HG02852 (cell line): Measurements from ENCODE around the gene CPNE5.
"Not testable (repeated sequence)": the region's sequence is repeated elsewhere in the genome, so short reads cannot be mapped to it uniquely, and the experiment has no call there.

Experiments
- ATAC-seq: cut with Tn5 transposase; IDR thresholded peaks from one replicate; pipeline ENCODE4 v1.9.1; 2021; ENCODE audit warnings: mild to moderate bottlenecking, moderate library complexity; ENCODE audit not compliant: unreplicated experiment

CPNE5 gene

DNA sequence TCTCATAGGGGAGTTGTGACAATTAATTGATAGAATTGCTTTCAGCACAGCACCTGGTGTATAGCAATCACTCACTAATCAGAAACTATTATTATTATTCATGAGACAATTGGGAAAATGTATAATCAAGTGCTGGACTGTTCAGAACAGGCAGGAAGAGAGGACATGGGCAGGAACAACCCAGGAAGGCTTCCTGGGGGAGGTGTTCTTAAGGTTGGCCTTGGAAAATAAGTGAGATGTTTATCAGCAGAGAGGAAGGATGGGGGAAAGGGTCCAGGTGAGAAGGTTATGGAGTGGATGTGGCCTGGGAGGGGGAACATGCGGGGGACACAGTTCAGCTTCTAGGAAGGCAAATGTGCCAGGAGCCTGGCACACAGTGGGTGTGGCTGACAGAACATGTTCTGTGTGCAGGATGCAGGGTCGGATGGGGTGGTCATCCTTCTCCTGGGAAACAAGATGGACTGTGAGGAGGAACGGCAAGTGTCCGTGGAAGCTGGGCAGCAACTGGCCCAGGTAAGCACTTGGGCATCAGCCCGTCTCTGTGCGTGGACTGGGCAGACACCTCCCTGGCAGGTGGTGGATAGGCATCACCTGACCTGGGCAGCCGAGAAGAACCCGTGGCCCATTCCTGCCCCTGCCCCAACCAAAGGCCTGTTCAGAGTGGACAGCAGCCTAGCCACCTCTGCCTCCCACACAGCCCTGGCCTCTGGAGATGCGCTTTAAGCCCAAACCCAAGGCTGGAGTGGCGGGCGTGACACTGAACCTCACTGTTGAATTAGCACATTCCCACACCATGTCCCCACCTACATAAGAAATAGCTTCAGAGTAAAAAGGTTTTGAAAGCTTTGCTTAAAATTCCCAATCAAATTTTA lies 110.7 kb downstream of the CPNE5 start:
- ATAC-seq: no peak

DNA sequence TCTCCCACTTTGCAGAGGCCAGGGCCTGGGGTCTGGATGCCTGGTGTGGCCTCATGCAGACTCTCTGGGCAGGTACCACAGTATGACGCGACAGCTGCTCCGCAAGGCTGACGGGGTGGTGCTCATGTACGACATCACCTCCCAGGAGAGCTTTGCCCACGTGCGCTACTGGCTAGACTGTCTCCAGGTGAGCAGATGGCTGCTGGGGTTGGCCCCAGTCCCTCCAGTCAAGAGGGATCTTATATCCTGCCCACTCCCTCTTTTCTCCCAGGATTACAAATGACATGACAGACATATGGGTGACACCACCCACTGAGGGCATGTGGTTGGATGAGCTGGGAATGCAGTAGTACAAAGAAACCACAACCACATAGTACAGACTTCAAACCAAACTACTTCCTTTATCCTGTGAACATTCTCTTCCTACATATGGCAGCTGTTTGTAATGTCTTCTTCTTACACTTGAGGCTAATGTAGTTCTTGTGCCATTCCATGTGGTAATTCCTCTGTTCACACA lies 111.7 kb downstream of the CPNE5 start:
- no peak for ATAC-seq

DNA sequence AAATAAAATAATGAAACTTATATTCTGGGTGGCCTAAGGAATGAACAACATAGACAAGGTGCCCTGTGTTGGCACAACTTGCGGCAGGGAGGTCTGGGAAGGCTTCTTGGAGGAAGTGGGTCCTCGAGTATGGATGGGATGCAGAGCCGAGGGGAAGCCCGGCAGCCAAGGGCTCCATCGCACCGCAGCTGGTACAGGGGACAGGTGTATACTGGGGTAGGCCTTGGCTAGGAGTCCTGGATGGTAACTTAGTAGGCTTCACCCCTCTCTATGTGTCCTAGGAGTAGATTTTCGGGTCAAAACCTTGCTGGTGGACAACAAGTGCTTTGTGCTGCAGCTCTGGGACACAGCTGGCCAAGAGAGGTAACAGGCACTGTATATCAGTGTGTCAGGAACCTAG lies 113.7 kb downstream of the CPNE5 start:
- ATAC-seq: no peak

DNA sequence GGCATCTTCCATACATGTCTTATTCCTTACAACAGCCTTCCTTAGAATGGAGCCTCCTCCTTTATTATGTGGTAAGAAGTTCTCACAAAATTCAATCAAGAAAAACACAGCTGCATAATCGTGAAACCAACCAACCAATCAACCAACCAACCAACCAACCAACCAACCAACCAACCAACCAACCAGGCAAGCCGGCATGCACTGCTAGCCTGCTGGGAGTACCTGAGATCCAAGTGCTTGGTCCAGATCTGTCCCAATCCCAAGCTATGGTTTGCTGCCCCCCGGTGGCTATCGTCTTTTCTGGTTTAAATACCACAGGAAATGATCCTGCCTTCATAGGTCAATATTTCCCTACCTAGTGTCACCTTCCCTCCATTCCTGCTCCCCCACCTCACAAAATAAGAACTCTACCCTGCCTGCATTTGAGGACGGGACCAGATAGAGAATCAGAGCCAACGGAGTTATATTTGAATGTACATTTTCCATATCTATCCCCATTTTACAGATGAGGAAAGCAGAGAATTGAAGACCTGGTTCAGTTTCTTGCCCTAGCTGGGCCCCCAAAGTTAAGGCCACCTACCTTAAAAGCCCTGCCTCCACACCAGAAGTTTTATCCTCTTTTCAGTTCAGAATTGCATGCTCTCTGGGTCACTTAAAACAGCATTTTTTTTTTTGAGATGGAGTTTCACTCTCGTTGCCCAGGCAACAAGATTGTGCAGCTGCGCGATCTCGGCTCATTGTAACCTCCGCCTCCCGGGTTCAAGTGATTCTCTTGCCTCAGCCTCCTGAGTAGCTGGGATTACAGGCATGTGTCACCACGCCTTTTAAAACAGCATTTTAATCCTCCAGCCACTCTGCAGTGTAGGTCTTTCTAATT lies 114.5 kb downstream of the CPNE5 start:
- ATAC-seq: no peak

DNA sequence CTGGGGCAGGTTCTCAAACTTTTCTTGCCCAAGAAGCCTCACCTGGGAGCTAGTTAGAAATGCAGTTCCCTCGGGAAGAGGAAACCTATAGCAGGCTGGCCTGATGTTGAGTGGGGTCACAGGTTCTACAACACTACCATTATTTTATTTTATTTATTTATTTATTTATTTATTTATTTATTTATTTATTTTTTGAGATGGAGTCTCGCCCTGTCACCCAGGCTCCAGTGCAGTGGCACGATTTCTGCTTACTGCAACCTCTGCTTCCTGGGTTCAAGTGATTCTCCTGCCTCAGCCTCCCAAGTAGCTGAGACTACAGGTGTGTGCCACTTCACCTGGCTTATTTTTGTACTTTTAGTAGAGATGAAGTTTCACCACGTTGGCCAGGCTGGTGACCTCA lies 115.3 kb downstream of the CPNE5 start:
- ATAC-seq: not testable (repeated sequence)

DNA sequence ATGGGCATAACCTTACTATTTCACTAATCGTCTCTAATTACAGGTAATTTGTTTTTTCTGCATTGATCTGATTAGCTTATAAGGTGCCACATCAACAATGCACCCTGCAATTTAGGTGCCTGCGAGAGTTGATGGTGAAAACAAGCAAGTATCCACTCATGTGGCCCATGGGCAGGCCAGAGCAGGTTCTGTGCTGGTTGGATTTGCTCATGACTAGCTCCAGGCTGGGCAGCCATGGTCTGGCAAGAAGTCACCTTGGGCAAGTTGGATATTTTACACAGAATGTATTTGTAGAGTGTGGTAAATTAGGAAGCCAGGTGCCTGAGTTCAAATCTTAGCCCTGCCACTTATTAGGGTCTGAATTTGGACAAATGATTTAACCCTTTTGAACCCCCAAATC lies 116.4 kb downstream of the CPNE5 start:
- no peak for ATAC-seq

DNA sequence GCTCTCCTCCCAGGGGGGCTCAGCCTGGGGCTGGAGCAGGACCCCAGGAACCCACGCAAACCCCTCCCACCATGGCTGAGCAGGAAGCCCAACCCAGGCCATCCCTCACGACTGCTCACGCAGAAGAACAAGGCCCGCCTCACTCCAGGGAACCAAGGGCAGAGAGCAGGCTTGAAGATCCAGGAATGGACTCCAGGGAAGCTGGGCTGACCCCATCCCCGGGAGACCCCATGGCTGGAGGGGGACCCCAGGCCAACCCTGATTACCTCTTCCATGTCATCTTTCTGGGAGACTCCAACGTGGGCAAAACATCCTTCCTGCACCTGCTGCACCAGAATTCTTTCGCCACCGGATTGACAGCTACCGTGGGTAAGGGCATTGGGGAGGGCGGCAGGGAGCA lies 116.9 kb downstream of the CPNE5 start:
- ATAC-seq: no peak

DNA sequence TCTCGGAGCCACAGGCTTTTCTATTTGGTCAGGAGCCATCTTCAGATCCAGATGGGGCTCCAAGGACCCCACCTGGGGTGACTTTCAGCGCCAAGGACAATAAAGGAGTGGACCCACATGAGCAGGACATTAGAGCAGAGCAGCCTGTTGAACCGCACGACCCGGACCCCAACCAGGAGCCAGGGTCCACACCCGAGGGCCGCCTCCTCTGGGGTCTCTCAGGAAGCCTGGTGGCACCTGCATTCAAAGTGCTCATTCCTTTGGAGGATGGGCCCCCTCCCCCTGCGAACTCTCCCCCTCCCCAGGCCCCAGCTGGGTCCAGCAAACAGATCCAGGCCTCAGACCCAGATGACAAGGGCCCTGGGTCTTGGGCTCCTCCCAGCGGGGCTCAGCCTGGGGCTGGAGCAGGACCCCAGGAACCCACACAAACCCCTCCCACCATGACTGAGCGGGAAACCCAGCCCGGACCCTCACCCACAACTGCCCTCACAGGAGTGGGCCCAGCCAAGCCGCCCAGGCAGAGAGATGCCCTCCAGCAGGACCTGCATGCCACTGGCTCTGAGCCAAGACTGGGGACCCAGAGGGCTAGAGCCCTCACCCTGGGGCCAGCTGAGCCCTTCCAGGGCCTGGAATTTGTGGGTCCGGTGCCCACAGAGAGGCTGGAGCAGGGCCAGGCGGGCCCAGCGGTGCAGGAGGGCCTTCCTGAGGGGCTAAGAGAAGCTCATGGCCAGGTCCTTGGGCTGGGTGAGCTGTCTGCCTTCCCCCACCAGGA lies 117.7 kb downstream of the CPNE5 start:
- ATAC-seq: no peak

DNA sequence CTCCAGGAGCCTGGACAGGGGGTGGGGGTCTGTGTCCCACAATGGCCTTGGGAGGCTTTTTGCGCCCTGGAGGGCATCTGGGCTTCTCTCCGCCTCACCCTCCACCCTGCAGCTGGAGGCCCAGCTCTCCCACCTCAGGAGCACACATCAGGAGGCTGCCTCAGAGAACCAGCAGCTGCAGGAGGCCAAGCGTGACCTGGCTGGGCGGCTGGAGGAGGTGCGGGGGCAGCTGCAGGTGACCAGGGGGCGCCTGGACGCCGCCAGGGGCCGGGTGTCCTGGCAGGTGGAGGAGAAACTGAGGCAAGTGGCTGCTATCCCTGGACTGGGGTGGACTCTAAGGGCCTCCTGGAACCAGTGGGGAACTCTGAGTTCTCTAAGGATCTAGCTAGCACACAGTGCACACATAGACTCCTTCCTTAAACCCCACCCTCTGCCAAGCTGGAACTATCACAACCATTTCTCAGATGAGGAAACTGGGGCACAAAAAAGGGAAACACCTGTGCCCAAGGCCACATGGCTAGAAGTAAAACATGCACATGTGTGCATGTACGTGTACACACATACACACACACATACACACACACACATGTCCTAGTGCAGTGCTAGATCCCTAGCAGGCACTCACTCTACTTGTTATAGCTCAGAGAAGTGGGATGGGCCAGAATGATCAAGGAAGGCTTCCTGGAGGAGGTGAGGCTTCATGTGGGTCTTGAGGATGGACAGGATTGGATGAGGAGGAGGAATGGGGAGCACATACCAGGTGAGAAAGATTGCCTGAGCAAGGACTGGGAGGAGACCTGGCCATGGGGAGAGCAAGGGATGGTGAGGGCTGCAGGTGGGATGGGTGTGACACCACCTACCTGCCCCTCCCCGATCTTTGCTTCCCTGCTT lies 118.7 kb downstream of the CPNE5 start:
- no peak for ATAC-seq

DNA sequence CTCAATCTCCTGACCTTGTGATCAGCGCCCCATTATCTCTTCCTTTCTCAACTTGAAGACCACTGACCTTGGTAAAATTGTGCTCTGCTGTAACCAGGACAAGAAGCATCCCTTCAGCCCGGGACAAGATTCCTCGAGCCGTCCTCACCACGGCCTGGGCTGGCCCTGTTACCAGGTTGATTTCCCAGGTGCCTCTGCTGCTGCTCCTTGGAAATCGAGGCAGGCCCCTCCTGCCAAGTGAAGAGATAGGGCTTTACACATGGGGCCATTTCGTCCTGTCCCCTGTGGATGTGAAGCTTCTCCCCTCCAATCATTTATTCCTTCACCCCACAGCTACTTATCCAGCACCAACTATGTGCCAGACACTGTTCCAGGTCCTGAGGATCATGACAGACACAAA lies 120.1 kb downstream of the CPNE5 start:
- ATAC-seq: no peak

DNA sequence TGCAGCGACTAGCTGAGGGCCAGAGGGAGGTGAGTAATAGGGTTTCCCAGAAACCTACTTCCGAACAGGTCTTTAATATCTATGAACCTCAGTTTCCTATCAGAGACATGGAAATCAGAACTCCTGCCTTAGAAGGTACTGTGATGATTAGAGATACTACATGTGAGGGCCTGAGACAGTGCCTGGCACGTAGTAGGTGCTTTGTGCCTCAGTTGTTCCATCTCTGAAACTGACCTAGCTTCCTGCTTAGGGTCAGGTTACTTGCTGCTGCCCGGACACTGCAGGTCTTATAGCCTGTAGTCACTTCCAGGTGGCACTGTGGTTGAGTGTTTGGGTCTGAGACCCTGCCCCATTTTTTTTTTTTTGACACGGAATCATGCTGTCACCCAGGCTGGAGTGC lies 120.7 kb downstream of the CPNE5 start:
- ATAC-seq: no peak

DNA sequence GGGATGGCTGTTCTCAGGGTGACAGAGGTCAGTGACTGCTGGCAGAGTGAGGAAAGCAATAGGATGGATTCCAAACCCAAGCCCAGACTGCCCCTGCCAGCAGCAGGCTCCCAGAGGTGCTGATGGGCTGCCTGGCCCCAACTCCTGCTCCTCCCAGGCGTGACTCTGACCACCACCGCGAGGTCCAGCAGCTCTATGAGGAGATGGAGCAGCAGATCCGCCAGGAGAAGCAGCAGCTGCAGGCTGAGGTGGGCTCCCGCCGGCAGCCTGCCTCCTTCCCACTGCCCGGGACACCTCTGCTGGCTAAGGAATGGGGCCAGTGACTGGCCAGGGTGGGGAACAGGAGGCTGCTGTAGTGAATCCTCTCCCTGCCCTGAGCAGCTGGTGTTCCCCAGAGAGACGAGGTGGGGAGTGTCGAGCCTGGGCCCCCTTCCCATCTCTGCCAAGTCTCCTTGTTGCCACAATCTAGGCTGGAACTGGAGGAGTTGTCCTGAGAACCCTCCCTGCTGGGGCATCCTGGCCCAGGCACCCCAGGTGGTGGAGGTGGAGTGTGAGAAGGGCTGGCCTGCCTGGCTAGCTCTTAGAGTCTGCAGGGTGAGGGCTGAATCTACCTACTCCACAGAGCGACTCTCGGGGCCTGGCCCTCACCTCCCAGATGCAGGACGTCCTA lies 121.2 kb downstream of the CPNE5 start:
- no peak for ATAC-seq

DNA sequence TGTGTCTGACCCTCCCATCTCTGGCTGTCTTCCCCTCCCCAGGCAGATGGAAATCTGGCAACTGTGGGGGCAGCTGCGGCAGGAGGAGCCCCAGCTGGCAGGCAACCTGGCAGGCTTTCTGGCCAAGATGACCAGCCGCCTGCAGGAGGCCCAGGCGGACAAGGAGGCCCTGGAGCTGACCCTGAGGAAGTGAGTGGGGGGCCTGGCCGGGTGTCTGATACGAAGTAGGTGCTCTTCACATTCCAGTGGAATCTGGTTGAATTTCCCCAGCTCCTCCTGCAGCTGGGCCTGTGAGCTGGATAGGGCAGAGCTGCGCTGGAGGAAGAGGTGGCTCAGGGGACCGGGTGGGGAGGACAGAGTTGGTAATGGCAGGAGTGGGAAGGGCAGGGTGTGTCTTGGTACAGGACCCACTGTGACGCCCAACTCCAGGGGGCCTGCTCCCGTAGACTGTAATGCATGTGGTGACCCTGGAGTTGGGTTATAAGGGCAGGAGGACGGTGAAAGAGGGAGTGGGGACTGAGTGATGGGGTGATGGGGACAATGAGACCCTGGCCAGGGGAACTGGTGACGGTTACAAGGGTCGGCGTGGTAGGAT lies 121.9 kb downstream of the CPNE5 start:
- ATAC-seq: no peak

DNA sequence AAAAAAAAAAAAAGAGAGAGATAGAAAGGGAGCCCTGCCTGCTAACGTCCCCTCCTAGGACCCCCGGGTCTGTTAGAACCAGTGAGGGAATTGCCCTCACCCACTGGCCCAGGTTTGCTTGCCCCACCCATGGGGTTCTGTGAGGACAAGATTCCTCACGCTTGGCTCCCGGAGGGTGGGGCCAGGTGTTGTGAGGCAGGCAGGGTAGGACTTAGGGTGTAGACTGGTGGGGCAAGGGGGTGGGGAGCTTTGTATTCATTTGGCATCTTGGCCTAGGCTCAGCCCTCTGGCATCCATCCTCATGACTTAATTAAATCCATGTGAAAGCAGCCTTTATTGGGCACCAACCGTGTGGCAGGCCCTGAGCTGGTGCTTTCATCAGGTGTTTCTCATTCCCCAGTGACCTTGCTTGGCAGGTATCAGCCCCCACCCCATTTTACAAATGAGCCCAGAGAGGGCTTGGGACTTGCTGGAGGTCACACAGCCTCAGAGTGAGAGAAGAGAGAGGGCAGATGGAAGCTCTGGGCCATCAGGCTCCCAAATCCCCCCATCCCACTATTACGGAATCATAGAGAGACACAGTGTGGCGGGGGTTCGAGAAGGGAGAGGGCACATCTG lies 122.7 kb downstream of the CPNE5 start:
- ATAC-seq: no peak

DNA sequence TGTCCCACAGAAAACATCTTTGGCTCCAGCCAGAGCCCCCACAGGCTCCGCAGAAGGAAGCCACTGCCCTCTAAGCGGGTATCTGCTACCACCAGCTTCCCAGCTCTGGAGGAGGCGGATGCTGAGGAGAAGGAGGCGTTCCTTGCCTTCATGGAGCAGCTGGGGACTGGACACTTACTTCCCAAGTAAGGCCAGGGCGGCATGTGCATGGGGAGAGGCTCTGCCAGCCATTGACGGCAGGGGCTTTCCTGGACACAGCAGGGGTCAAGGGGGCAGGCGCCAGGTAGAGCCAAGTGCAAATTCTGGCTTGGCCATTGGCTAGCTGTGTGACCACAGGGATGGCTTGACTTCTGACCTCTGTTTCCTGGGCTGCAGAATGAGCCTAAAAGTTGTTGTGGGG lies 123.8 kb downstream of the CPNE5 start:
- no peak for ATAC-seq

DNA sequence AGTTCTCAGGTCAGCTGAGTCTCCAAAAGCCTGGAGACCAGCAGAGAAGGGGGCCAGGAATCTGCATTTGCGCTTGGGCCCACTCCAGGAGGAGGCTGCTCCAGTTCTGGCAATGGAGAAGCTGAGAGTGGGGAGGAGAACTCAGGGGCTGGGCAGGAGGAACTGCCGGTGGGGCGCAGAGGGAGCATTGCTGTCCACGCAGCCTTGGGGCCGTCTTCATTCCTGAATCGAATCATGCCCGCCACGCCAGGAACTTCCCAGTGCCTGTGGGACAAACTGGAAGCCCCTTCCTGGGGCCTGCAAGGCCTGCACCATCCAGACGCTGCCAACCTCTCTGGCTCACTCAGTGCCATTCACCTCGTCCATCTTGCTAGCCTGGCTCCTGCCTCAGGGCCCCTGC lies 124.7 kb downstream of the CPNE5 start:
- ATAC-seq: no peak

DNA sequence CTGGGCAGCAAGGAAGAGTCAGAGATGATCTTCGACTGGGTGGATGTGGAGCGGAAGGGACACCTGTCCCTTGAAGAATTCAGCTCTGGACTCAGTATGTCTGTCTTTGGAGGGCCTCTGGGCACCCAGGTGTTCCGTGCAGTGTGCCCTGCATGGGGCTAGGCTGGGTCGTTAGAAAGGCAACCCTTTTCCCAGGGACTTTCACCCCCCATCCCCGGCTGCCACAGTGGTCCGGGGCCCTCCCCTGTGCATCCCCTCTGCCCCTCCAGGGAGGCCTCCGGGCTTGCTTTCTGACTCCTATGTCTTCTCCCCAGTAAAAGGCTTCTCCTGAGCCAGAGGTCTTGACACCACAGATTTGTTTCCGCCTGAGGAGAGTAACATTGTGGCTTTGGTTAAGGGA lies 125.4 kb downstream of the CPNE5 start:
- ATAC-seq: no peak

DNA sequence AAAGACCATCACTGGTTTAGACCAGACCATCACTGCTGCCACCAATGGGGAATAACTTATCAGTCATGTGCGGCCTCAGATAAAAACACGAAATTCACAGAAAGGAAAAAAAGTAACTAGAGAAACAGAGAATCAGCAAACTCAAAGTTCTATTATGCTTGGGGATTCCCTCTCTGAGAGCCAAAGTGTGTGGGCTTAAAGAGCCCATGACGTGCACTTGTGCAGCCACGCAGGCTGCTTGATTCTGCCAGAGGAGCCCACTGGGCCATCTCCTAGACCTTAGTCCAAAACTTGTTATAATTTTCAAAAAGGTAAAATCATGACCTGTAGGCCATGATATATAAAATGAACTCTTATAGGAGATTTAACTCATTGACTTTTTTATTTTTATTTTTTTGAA lies 126.4 kb downstream of the CPNE5 start:
- no peak for ATAC-seq

DNA sequence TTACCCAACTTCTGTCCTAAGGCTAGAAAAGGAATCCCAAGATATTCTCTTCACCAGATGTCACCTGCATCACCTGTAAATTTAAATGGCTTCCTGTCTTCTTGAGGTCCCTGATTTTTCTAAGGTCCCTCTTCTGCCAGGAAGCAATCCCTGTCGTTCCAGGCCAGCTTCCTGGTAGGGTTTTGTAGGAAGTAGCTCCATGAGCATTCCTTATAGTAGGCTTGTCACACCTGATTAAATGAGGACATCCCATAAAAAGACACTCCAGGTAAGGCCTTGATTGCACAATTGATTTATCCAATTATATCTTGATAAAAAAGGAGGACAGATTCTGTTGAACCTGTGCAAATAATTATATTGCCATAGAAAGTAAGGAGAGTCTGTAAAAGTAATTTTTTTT lies 132.9 kb downstream of the CPNE5 start:
- no peak for ATAC-seq
